Activated CD4-positive, CD25-positive, alpha-beta regulatory T cell (primary cell): ENCODE data around the gene NAA20.

Experiments
- DNase-seq, 4 experiments: peaks; one replicate each; lab custom pipeline; 2025; lab: John Stamatoyannopoulos, UW

NAA20 gene, protein sequence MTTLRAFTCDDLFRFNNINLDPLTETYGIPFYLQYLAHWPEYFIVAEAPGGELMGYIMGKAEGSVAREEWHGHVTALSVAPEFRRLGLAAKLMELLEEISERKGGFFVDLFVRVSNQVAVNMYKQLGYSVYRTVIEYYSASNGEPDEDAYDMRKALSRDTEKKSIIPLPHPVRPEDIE

DNA sequence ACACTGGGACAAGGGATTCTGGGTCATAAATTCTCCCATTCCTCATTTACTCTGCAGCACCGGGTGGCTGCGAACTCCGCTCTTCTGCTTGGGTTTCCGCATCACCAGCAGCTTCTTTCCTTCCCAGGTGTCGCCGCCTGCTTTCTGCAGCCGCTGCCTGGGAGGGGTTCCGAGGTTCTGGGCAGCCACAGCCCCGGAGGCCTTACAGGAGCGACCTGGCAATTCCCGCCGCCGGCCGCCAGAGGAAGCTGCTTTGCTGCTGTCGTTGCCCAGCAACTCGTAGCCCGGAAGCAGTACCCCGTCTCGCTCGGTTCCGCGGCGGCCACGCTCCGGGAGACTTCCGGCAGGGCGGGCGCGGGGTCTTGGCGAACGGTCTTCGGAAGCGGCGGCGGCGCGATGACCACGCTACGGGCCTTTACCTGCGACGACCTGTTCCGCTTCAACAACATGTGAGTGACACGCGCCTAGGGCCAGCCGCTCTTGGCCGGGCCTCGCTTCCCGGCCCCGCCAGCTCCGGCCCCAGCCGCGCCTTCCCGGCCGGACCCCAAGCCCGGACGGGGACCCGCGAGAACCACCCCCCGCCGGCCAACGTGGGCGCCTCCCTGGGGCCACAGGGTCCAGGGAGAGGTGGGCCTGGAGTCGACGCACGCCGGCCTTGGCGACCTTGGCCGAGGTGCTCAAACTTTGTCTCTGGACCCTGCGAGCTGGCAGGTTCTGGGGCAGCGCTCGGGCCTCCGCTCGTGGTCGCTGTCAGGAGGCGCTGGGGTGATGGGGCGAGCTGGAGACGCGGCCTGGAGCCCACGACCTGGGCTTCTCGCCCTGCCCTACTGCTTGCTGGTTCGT, at the start of gene NAA20:
Gene NAA20, plus strand, starts transcription at position 362 of the 843 bp plus-strand sequence. Its CDS starts 35 bp downstream, at position 397.
- peak; percentile 81 to 88 (median 84) for DNase-seq

DNA sequence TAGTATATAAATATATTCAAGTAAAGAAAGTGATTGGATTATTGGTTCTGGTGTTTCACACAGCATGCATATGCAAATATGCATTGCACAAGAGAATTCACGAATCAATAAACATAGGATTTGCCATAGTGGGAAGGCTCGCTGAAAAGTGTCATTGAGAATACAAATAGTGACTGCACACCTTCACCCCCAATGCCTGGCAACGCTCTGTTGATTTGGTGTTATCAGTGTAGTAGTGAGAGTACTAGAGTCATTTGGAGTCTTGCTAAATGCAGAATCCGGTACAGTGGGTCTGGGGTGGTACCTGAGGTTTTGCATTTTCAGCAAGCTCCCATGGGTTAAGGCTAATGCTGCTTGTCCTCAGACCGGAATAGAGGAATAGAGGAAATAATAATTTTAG, 49.7 kb upstream of the NAA20 start:
- DNase-seq, result no peak

DNA sequence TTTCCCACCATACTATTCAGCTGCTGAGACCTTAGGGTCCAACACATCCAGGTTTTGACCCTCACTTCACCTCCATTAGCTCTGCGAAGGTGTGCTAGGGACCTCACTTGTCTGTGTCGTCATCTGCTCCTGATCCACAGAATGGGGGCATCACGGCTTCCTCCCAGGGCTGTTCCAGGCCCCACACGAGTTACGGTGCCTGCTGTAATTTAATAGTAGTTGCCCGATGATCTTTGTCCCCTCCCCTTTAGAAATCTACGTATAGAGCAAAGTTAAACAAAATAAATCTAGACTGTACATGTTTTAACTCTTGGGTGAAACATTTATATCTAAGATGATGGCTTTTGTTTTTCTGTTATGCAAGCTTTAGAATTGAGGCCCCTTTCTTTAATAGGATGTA, 49.1 kb upstream of the NAA20 start:
- no peak for DNase-seq

DNA sequence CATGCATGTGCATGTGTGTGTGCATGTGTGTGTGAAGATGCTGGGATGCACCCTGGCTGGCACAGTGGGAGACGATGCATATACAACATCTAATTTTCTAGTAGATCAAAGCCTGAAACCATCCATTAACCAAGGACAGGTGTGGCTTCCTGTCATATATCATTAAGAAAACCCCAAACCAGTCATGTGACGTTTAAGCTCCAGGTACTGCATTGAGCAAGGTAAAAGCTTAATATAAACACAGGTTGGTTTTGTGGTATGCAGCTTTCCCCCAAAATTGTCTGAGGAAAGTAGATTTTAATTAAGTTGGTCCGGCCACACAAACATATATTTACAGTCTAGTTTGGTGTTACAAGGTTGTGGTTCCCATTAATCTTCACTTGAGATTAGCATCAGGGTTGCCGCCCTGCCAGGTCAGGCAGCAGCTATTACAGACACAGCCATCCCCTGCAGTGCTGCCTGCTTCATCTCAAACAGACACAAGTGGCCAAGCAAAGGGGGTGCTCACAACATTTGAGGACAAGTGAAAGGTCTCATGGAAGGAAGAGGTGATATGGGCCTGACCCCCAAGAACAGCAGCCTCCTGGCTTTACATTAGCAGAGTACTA, 48.6 kb upstream of the NAA20 start:
- no peak for DNase-seq

DNA sequence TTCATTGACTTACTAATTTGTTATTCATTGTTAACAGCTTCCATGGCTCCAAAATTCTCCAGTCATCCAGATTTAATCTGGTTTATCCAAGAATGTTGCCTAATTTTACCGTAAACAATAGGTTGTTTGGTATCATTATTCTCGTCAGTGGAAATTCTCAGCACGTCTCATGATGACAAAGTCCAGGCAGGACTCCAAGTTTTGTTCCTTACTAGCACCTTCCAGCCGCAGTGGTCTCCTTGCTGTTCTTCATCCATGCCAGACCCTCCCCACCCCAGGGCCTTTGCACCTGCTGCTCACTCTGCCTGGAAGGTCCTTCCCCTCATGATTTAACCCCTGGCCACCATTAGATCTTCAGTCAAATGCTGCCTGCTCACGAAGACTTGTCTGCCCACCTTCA, 48.1 kb upstream of the NAA20 start:
- no peak for DNase-seq

DNA sequence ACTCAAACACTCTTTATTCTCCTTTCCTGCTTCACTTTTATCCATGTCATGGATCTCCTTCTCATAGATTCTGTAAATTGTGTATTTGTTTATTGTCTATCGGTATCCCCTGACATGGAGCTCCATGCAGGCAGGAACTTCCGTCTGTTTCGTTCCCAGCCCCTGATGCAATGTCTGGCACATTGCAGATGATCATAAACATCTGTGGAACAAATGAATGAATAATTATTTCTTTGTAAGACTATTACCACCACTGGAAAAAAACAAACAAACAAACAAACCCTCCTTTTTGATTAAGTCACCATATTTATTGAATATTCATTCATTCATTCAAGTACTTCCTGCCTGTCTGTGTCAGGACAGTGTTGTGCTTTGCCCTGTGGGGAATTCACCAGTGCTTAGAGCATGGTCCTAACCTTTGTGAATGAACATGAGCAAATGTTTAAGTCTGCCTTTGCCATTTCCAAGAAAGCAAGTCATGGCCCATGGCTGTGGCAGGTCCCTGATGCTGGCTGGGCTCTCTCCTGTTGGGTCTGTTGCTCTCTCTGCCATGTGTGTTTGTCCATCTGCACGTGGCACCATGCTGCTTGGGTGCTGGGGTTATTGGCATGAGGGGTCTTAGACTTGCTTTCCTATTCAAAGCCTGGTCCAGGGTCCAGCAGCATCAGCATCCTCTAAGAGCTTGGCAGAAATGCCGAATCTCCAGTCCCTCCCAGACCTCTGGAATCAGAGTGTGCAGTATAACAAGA, 47.5 kb upstream of the NAA20 start:
- DNase-seq, result no peak

DNA sequence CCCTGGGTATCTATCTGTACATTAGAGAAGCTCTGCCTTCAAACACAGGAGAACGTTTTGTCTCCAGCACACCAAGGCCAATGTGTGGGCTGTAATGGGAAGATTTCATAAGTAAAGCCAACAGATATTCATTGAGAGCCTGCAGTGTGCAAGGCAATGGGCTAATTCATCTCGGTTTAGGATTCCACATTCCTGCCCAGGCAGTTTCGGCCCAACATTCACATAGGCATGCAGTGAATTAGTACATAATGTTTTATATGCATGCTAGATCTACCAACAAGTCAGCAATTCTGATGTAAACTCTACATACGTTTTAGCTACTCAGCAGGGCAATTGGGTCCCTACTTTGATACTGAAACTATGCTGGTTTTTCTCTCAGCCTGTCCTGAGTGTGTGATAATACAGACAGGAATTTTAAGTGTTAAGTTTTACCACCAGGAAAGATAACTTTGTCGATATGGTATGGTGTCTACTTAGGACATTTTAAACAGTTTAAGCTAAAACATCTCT, 46.9 kb upstream of the NAA20 start:
- DNase-seq, result no peak

DNA sequence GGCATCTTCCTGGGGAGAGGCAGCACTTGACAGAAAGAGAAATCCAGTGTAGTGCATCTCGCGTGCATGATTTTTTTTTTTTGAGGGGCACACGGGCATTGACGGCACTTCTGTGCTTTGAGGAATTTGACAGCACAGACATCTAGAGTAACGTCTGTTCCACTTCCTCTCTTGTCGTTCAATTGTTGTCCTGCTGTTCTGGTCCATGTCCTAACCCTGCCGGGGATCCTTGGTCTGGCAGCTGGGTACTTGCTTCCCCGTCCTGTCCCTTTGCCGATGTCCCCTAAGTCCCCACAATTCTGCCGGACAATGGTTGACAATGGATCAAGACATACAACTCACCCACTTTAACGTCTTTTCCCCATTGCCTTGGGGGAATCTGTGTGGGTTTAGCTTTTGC, 46.0 kb upstream of the NAA20 start:
- no peak for DNase-seq

DNA sequence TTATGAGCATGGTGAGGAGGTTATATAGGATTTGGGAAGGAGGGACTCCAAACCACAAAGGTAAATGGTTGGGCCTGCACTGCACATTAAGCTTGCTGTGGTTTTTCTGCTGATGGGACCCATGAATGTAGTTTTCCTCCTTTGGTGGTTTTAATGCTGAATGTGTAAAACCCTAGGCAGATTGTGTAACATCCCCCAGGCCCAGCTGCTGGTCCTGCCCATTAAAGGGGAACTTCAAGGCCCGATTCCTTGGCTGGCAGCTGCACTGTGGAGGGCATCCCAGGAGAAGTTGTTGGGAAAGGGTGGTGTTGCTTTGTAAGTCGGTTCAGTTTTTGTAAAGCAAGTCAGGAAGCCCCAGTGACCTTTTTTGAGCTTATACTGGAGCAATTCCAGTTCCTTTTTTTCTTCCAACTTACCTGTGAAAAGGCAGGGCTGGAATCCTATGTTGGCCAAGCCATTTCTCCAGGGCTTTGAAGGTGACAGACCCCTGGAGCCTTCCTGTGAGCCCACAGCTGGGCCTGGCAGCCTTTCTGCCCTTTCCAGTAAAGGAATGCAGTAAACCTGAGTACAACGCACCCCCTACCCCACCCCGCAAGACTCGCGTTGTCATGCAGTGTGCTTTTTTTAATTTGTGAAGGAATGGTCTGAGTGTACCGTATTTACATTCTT, 43.1 kb upstream of the NAA20 start:
- DNase-seq, result no peak

DNA sequence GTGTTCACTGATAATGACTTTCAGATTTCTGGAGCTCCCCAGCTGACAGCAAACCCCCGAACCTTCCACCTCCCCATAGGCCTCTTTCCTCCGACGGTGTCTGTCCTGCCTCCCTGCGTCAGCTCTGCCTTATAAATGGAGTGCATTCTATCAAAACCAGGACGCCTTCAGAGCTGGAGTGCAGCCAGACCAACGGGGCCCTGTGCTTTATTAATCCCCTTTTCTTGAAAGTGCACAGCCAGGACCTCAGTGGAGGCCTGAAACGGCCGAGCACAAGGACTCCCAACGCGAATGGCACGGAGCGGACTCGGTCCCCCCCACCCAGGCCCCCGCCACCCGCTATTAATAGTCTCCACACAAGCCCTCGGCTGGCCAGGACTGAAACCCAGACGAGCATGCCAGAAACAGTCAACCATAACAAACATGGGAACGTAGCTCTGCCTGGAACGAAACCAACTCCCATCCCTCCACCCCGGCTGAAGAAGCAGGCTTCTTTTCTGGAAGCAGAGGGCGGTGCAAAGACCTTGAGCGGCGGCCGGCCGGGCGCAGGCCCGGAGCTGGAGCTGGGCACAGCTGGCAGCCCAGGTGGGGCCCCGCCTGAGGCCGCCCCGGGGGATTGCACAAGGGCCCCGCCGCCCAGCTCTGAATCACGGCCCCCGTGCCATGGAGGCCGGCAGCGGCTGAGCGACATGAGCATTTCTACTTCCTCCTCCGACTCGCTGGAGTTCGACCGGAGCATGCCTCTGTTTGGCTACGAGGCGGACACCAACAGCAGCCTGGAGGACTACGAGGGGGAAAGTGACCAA, 42.3 kb upstream of the NAA20 start:
- no peak for DNase-seq

DNA sequence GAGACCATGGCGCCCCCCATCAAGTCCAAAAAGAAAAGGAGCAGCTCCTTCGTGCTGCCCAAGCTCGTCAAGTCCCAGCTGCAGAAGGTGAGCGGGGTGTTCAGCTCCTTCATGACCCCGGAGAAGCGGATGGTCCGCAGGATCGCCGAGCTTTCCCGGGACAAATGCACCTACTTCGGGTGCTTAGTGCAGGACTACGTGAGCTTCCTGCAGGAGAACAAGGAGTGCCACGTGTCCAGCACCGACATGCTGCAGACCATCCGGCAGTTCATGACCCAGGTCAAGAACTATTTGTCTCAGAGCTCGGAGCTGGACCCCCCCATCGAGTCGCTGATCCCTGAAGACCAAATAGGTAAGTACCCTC, 41.7 kb upstream of the NAA20 start:
- no peak for DNase-seq

DNA sequence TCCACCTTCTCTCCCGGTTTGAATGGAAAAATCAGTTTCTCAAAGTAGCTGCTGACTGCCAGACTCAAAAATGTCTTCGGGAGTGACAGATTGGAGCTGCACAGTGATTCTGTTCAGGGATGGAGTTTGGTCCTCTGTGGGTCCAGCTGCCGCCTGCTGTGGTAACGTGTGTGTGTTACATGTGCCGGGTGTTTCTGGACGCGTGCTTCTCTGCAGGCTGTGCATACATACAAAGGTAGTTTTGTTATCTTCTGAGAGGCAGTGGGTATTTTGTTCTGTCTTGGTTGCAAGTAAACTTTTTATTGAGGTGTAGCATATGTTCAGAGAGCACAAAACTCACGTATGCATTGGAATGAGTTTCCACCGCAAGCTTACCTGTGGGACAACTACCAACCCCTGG, 41.3 kb upstream of the NAA20 start:
- no peak for DNase-seq

DNA sequence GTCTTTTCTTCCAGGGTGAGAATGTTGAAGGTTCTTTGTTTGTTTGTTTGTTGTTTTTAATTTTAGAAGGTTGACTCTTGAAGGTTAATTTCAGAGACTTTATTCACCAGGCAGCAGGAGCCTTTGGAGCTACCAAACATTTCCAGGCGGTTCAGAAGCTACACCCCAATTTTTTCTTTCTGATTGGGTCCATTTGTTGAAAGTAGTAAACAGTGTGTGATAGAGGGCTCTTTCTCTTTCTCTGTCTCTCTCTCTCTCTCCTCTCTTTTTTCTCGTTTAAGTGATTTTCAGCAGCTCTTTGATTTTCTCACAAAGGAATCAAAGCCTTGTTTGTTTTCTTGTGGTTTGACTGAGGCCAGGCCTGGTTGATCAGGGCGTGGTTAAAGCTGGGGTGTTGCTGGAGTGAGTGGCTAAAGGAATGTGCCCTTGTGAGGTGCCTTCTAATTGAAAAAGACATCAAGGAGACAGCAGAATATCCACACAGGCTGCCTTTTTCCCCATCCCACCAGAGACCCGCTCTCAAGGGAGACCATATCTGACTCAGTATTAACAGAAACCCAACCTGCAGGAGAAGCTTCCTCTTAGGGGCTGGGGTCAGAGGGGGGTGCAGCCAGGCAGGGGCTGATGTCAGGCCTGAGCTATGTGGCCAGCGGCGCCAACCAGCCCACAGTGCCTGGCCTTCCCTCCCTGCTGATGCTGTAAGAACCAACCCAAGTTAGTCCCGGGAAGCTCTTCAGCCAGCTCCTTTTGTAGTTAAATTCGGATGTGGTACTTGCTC, 40.4 kb upstream of the NAA20 start:
- DNase-seq, result no peak

DNA sequence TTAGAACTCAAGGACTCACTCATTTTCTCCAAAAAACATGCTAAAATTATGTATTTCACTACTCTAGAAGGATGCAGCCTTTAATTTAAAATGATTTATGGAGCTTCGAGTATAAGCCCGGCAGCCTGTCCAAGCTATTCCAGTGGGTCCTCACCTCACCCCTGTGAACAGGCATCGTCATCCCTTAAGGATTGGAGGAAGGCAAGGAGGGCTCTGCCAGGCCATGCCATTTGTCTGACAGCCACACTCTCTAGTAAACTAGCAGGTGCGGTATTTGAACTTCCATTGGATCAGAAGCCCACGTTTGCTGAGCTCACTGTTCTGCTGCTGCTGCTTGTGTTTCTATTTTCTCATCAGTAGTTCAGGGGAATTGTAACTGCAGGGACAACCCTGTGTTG, 39.8 kb upstream of the NAA20 start:
- DNase-seq, result no peak

DNA sequence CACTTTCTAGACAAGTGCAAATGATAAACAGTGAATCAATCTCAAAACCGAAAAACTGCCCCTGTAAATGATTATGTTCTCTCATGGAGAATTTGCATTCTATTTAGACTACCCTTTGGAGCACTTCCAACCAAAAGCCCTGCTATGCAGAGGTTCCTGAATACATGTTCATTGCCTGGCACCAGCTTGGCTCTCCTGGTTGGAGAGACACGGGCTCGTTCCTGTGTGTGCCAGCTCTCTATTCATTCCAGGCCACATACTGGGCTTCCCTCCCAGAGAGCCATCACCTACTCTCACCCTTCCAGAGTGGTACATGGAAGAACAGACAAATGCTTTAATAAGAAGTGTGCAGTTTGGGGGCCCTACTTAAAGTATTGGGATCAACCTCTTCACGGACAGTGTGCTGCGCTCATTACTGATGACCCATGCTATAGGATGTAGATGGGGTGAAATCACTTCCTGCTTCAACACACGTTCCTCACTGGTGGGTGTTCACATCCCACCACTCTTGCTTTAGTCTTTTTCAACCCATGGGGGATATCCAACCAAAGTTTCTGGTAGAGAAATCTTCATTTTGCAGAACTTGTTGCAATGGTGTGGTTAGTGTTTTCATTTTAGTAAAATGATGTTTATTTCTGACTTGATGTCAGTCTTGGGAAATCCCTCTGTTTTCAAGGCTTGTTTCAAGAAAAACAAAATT, 38.5 kb upstream of the NAA20 start:
- DNase-seq, result no peak

DNA sequence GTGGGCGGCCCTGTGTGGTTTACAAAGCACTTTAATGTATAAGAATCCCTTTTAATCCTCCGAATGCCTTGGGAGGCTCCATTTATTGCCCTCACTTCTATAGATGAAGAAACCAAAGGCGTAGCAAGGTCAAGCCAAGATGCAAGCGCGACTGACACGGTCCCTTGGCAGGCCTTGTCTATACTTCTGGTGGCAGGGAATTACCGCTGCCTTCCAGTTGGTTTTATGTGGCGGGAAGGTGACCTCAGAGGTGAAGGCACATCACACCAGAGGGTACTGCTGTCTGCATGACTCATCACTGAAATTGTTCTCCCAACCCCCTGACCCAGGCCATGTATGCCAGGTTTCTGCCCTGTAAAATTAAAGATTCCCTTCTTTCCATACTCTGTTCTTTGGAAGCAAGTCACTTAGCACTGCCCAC, 36.1 kb upstream of the NAA20 start:
- DNase-seq, result no peak

DNA sequence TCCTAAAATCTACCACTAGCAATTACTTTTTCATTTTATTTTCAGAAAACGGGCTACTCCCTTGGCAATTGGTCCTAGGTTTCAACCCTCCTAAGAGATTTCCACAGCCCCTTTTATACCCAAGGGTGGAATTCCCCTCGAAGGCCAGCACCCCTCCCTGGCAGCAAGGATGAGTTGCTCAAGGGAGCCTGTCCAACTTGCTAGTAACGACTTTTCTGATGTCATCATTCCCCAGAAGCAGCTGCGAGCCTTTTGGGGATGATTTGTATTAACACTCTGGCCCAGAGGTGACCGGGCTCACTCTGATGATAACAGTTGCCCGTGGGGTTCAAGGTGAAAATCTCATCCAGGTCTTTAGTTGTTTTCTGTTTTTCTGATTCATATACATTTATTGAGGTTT, 30.7 kb upstream of the NAA20 start:
- DNase-seq, result no peak

DNA sequence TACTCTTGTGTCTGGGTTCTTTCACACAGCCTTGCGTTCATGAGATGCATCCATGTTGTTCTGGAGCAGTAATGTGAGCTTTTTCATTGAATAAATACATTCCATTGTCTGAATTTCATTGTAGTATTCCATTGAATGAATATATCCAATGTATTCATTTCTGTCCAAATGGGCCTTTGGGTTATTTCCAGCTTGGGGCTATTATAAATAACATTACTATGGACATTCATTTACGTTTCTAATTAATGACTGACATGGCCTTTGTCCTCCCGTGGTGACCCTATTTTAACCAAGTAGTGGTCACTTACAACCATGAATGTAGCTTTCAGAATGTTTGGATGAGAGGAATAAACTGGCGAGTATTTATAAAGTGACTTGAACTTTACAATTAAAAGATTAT, 30.1 kb upstream of the NAA20 start:
- no peak for DNase-seq

DNA sequence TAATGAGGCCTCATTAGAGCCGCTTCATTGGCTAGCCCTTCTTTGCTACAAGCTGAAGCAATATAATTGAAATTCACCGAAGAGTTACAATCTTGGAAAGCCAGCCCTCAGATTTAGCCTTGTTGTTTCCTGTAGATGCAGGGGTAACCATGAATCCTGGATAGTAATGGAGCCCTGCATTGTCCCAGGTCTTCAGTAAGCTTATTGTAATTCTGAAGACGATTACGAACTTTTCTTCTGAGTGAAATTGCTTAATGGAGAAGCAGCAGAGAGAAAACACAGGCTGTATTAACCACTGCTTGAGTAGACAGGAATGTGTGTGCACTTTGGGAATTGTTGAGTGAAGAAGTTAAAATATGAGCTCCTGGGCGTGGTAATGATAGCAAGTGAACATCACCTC, 26.3 kb upstream of the NAA20 start:
- no peak for DNase-seq

DNA sequence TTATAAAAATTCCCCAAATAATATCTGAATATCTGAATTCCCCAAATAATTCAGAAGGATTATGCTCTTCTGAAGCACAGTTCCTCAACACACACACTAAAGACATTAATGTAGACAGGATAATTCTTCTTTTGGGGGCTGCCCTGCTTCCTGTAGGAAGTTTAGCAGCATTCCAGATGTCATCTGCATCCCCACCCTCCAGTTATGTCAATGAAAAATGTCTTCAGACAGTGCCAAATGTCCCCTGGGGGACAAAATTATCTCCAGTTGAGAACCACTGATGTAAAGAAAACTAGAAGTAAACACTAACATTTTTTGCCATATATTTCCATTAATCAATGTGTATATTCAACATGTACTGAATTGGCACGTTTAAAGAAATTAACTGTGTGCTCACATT, 25.9 kb upstream of the NAA20 start:
- no peak for DNase-seq
